AG10803 (cell line): ENCODE data around the gene ELANE.
A peak's percentile ranks its signal among the peaks of the same experiment; 100 is the strongest.
"Not testable (repeated sequence)": the region's sequence is repeated elsewhere in the genome, so short reads cannot be mapped to it uniquely, and the experiment has no call there.

Source experiments
- DNase-seq: peaks from one replicate; pipeline ENCODE4 v3.0.0; 2010; ENCODE audit warnings: low read depth
- H3K4me3 ChIP-seq: 2 replicates; pipeline ENCODE4 v1.5.1; 2011; ENCODE audit warnings: mild to moderate bottlenecking, low read length, control low read depth
- CTCF ChIP-seq: conservative IDR thresholded peaks from 2 replicates; pipeline ENCODE4 v1.5.1; 2011; ENCODE audit warnings: mild to moderate bottlenecking, low read length, control low read depth, inconsistent platforms

ELANE gene

GRCh38 chr19:835210-835810 is 16.8 kb upstream of the ELANE start:
- no peak overlapping the region for H3K4me3 ChIP-seq
- DNase-seq = no peak
- no peak for TF ChIP-seq CTCF

- H3K4me3 ChIP-seq = no peak within 1 kb of the TSS
- no peak for DNase-seq
- no peak for TF ChIP-seq CTCF
Observed at GRCh38 chr19:840519-841206, 11.4 kb upstream of the ELANE start, which contains the start of gene PRTN3. PRTN3 (plus strand) TSS chr19:840999; CDS start chr19:841009, 10 bp downstream.

DNA sequence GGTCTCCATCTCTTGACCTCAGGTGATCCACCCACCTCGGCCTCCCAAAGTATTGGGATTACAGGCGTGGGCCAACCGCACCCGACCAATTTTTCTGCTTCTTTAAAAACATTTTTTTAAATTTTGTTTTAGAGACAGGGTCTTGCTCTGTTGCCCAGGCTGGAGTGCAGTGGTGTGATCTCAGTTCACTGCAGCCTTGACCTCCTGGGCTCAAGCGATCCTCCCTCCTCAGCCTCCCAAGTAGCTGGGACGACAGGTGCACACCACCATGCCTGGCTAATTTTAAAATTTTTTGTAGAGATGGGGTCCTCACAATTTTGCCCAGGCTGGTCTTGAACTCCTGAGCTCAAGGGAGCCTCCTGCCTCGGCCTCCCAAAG is 9.3 kb upstream of the ELANE start:
- H3K4me3 ChIP-seq, DNase-seq: not testable (repeated sequence)

GRCh38 chr19:843180-843835 is 8.8 kb upstream of the ELANE start:
- TF ChIP-seq CTCF = peak; percentile 5; the same call in 1 of the 2 replicates
- DNase-seq = no peak
- no peak overlapping the region for H3K4me3 ChIP-seq

GRCh38 chr19:843836-844545 is 8.1 kb upstream of the ELANE start:
- no peak overlapping the region for H3K4me3 ChIP-seq
- DNase-seq = no peak
- no peak for TF ChIP-seq CTCF

- H3K4me3 ChIP-seq = no peak overlapping the region
- DNase-seq = no peak
- TF ChIP-seq CTCF = no peak
Observed at GRCh38 chr19:844546-844971, 7.5 kb upstream of the ELANE start.

DNA sequence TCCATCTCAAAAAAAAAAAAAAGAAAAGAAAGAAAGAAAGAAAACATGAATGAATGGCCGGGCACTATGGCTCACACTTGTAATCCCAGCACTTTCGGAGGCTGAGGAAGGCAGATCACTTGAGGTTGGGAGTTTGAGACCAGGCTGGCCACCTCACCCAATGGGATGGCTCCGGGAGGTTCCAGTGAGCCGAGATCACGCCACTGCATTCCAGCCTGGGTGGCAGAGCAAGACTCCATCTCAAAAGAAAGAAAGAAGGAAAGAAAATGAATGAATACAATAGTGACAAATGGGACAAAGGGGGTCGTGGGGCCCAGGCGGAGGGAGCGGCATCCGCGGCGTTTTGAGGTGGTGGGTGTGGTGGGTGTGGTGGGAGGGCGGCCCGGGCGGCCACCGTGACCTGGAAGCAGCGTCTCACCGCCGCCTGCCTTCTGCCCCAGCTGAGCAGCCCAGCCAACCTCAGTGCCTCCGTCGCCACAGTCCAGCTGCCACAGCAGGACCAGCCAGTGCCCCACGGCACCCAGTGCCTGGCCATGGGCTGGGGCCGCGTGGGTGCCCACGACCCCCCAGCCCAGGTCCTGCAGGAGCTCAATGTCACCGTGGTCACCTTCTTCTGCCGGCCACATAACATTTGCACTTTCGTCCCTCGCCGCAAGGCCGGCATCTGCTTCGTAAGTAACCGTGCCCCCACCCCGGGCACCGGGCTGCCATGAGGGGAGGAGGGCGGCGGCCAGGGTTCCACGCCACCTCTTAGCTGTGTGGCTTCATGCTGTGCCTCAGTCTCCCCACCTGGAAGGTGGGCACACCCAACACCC is 6.2 kb upstream of the ELANE start:
- TF ChIP-seq CTCF = no peak
- H3K4me3 ChIP-seq = no peak overlapping the region
- no peak for DNase-seq
